Ishikawa (cell line): ENCODE measurements around the gene PPRC1.

ENCODE experiments used
- CEBPB ChIP-seq: IDR thresholded peaks from 2 replicates; pipeline ENCODE4 v1.6.1; 2012
- CREB1 ChIP-seq: IDR thresholded peaks from 2 replicates; pipeline ENCODE4 v1.6.1; 2012; ENCODE audit warnings: low read depth
- EGR1 ChIP-seq: IDR thresholded peaks from 2 replicates; pipeline ENCODE4 v1.6.1; 2012
- EP300 ChIP-seq: IDR thresholded peaks from 2 replicates; pipeline ENCODE4 v1.6.1; 2012; ENCODE audit warnings: borderline replicate concordance
- FOXM1 ChIP-seq: IDR thresholded peaks from 2 replicates; pipeline ENCODE4 v1.6.1; 2012; ENCODE audit warnings: low read depth, borderline replicate concordance
- MAX ChIP-seq: IDR thresholded peaks from 2 replicates; pipeline ENCODE4 v1.6.1; 2012
- NFIC ChIP-seq: IDR thresholded peaks from 2 replicates; pipeline ENCODE4 v1.6.1; 2012
- RAD21 ChIP-seq: IDR thresholded peaks from 2 replicates; pipeline ENCODE4 v1.6.1; 2012; ENCODE audit warnings: low read depth
- REST ChIP-seq: IDR thresholded peaks from 2 replicates; pipeline ENCODE4 v1.6.1; 2012; ENCODE audit warnings: low read depth, mild to moderate bottlenecking
- TAF1 ChIP-seq: IDR thresholded peaks from 2 replicates; pipeline ENCODE4 v1.6.1; 2012; ENCODE audit warnings: low read depth, mild to moderate bottlenecking
- TCF12 ChIP-seq: IDR thresholded peaks from 2 replicates; pipeline ENCODE4 v1.6.1; 2012; ENCODE audit warnings: low read depth
- TEAD4 ChIP-seq: IDR thresholded peaks from 2 replicates; pipeline ENCODE4 v1.6.1; 2012
- USF1 ChIP-seq: IDR thresholded peaks from 2 replicates; pipeline ENCODE4 v1.6.1; 2012
- YY1 ChIP-seq: IDR thresholded peaks from 2 replicates; pipeline ENCODE4 v1.6.1; 2012; ENCODE audit warnings: low read depth
- ZBTB7A ChIP-seq: IDR thresholded peaks from 2 replicates; pipeline ENCODE4 v1.6.1; 2012; ENCODE audit warnings: low read depth

Gene PPRC1

GRCh38 chr10:102175415-102175814 lies 42.6 kb downstream of the PPRC1 start:
- TF ChIP-seq REST (no peak), FOXM1 (no peak), RAD21 (no peak), NFIC (no peak), CREB1 (no peak), EGR1 (no peak), MAX (no peak), USF1 (no peak), YY1 (no peak), ZBTB7A (no peak), CEBPB (no peak), TAF1 (no peak), TEAD4 (no peak), EP300 (no peak), TCF12 (no peak)

GRCh38 chr10:102184606-102185005 lies 51.8 kb downstream of the PPRC1 start:
- TF ChIP-seq REST = no peak
- TF ChIP-seq RAD21 = no peak
- no peak for TF ChIP-seq TCF12
- TF ChIP-seq EGR1 = no peak
- no peak for TF ChIP-seq ZBTB7A
- no peak for TF ChIP-seq USF1
- no peak for TF ChIP-seq CEBPB
- TF ChIP-seq CREB1 = no peak
- no peak for TF ChIP-seq TEAD4
- no peak for TF ChIP-seq EP300
- TF ChIP-seq TAF1 = no peak
- no peak for TF ChIP-seq FOXM1
- no peak for TF ChIP-seq YY1
- TF ChIP-seq NFIC = no peak
- no peak for TF ChIP-seq MAX

- TF ChIP-seq CREB1 (no peak), TCF12 (no peak), MAX (no peak), REST (no peak), FOXM1 (no peak), CEBPB (no peak), EGR1 (no peak), TAF1 (no peak), ZBTB7A (no peak), USF1 (no peak), EP300 (no peak), TEAD4 (no peak), NFIC (no peak), YY1 (no peak)
Observed at GRCh38 chr10:102185272-102185671, 52.4 kb downstream of the PPRC1 start.
